ENCODE measurements around the gene LRRC3C. TPM values are rescaled to one million over a fixed set of nuclear protein-coding genes. Genes with fewer than 3 reads are reported as not detected.

LRRC3C gene
- total and polyA plus RNA-seq, 10 donors: 0.08 TPM; not detected in 9

- H3K27me3 ChIP-seq (replicated peaks in 1 of 7): no peaks in the 10 kb centered on the region
- TF ChIP-seq POLR2A (IDR thresholded peaks at IDR 0.05) (peak; percentile 35 to 85 (median 64)), CTCF (IDR thresholded peaks at IDR 0.05 in 8 of 11, conservative IDR thresholded peaks at IDR 0.05 in 3 of 11) (peak; percentile 79 to 99 (median 93)), POLR2AphosphoS5 (IDR thresholded peaks at IDR 0.05) (peak; percentile 97 to 99 (median 97))
- H3K27ac ChIP-seq: peak within 1 kb of the TSS; percentile 91 to 98 (median 95)
- peak; percentile 99 for DNase-seq
- H3K9me3 ChIP-seq: no peaks in the 10 kb centered on the region
- H3K36me3 ChIP-seq: peaks cover 3 to 22% (median 16%) of the 10 kb centered on the region in 6 donors
- peak within 1 kb of the TSS; percentile 67 to 95 (median 87) for H3K4me3 ChIP-seq
- peaks cover 17 to 55% (median 34%) of the 10 kb centered on the region in 6 donors for H3K4me1 ChIP-seq
- intact Hi-C loops (cut with DNase I; ENCODE audit: low total_unique reads): no loop called here
- 0 to 1% (median 0%) methylated on average over 48 to 84 of the region's 84 CpGs for WGBS, 5 donors
These were observed 53.0 kb downstream of the LRRC3C start, which contains the start of gene PSMD3 for GRCh38 chr17:39980351-39981206. TSS of gene PSMD3 (plus strand) at chr17:39980807. CDS start at chr17:39980971, 164 bp downstream.

GRCh38 chr17:39981207-39981741 lies 53.7 kb downstream of the LRRC3C start:
- intact Hi-C loops (cut with DNase I; ENCODE audit: low total_unique reads): no loop called here
- peak overlapping the region; percentile 91 to 98 (median 95) for H3K27ac ChIP-seq
- no peak for DNase-seq
- no peaks in the 10 kb centered on the region for H3K9me3 ChIP-seq
- H3K36me3 ChIP-seq: peaks cover 3 to 29% (median 23%) of the 10 kb centered on the region in 6 donors
- no peaks in the 10 kb centered on the region for H3K27me3 ChIP-seq (replicated peaks in 1 of 7)
- peak overlapping the region; percentile 67 to 95 (median 87) for H3K4me3 ChIP-seq
- 0 to 2% (median 1%) methylated on average over 15 of the region's 15 CpGs for WGBS, 5 donors
- TF ChIP-seq POLR2A (IDR thresholded peaks at IDR 0.05): no peak
- TF ChIP-seq CTCF (IDR thresholded peaks at IDR 0.05 in 8 of 11, conservative IDR thresholded peaks at IDR 0.05 in 3 of 11): no peak
- TF ChIP-seq POLR2AphosphoS5 (IDR thresholded peaks at IDR 0.05): no peak
- H3K4me1 ChIP-seq: peaks cover 17 to 57% (median 34%) of the 10 kb centered on the region in 6 donors

- Histone ChIP-seq H3K4me3 (peak overlapping the region; percentile 67 to 95 (median 87)), H3K27ac (peak overlapping the region in 6 of 8 donors; percentile 17 to 98 (median 95)), H3K36me3 (peaks cover 3 to 35% (median 29%) of the 10 kb centered on the region in 6 donors), H3K9me3 (no peaks in the 10 kb centered on the region), H3K4me1 (peaks cover 17 to 57% (median 34%) of the 10 kb centered on the region in 6 donors), H3K27me3 (replicated peaks in 1 of 7) (no peaks in the 10 kb centered on the region)
- no peak for DNase-seq
- no peak for TF ChIP-seq CTCF (IDR thresholded peaks at IDR 0.05 in 8 of 11, conservative IDR thresholded peaks at IDR 0.05 in 3 of 11)
- TF ChIP-seq POLR2AphosphoS5 (IDR thresholded peaks at IDR 0.05): no peak
- TF ChIP-seq POLR2A (IDR thresholded peaks at IDR 0.05): no peak
- intact Hi-C loops (cut with DNase I; ENCODE audit: low total_unique reads): no loop called here
- WGBS, 5 donors: 11 to 21% (median 13%) methylated on average over 7 of the region's 7 CpGs
These were observed 54.3 kb downstream of the LRRC3C start for GRCh38 chr17:39981766-39982375.
